ENCODE measurements around the gene TTN. TPM values are rescaled to one million over a fixed set of nuclear protein-coding genes. Genes with fewer than 3 reads are reported as not detected.
A peak's percentile ranks its signal among the peaks of the same experiment; 100 is the strongest.

TTN gene
- total RNA-seq, 1 experiment from 2014 or later, result under 0.01 TPM

DNA sequence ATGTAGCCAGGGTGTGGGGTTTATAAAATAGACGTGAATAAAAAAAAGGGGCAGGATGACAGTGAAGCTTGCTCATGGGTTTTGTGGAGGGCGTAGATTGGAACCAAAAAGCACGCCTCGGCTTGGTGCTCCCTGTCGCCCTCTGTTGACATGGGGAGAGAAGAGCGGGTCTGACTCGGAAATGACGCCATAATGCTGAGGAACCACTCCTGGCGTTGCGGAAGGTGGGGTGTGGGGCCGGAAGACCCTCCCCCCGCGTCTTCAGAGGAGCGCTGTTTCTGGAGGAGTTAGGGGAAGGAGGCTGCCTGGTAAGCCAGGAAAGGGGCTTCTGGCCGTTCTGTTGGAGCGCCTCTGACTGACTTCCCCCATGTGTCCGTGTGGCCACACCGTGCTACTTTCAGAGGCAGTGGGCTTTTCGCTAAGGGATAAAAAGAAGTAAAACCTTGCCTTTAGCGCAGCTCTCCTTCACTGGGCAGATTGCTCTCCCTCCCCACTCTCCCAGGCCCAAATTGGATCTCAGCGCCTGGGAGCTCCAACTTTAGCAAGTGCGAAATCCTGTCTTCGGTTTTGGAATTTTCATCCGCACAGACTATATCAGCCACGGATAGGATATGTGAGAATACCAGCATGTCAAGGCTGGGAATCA lies 284.1 kb downstream of the TTN start:
- Mint-ChIP-seq H3K36me3 (ENCODE audit: insufficient read depth, unreplicated experiment) (peaks cover 11% of the 10 kb centered on the region), H3K9me3 (ENCODE audit: unreplicated experiment) (no peaks in the 10 kb centered on the region), H3K4me3 (ENCODE audit: unreplicated experiment) (peak overlapping the region; percentile 90), H3K27me3 (ENCODE audit: insufficient read depth, unreplicated experiment) (no peaks in the 10 kb centered on the region), H3K4me1 (ENCODE audit: insufficient read depth, unreplicated experiment) (no peaks in the 10 kb centered on the region), H3K27ac (ENCODE audit: low read depth, unreplicated experiment) (peak overlapping the region; percentile 95)
- BruUV-seq (replicated peaks), result no TSS peak
- DNase-seq (ENCODE audit: unreplicated experiment), result peak; percentile 92
- TF ChIP-seq, protein P1, sequence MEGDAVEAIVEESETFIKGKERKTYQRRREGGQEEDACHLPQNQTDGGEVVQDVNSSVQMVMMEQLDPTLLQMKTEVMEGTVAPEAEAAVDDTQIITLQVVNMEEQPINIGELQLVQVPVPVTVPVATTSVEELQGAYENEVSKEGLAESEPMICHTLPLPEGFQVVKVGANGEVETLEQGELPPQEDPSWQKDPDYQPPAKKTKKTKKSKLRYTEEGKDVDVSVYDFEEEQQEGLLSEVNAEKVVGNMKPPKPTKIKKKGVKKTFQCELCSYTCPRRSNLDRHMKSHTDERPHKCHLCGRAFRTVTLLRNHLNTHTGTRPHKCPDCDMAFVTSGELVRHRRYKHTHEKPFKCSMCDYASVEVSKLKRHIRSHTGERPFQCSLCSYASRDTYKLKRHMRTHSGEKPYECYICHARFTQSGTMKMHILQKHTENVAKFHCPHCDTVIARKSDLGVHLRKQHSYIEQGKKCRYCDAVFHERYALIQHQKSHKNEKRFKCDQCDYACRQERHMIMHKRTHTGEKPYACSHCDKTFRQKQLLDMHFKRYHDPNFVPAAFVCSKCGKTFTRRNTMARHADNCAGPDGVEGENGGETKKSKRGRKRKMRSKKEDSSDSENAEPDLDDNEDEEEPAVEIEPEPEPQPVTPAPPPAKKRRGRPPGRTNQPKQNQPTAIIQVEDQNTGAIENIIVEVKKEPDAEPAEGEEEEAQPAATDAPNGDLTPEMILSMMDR (IDR thresholded peaks at IDR 0.05; ENCODE audit: unreplicated experiment), result peak; percentile 87
- POLR2A ChIA-PET, result interaction anchor here (0.6 to 2.7 kb wide), 17 partner anchors 10 to 1365 kb away, joined by 3 to 24 read pairs (median 3); partner anchors contain the start of genes PJVK, PLEKHA3, PRKRA and RBM45
- intact Hi-C loops (cut with micrococcal nuclease), result loop anchor here (1.0 to 5.0 kb wide), 3 partner anchors 43 to 411 kb away; partner anchors contain the start of genes PLEKHA3 and RBM45
- CTCF ChIA-PET, result interaction anchor here (0.6 to 2.4 kb wide), 15 partner anchors 8 to 644 kb away, joined by 3 to 17 read pairs (median 4); no protein-coding TSS in a partner anchor

DNA sequence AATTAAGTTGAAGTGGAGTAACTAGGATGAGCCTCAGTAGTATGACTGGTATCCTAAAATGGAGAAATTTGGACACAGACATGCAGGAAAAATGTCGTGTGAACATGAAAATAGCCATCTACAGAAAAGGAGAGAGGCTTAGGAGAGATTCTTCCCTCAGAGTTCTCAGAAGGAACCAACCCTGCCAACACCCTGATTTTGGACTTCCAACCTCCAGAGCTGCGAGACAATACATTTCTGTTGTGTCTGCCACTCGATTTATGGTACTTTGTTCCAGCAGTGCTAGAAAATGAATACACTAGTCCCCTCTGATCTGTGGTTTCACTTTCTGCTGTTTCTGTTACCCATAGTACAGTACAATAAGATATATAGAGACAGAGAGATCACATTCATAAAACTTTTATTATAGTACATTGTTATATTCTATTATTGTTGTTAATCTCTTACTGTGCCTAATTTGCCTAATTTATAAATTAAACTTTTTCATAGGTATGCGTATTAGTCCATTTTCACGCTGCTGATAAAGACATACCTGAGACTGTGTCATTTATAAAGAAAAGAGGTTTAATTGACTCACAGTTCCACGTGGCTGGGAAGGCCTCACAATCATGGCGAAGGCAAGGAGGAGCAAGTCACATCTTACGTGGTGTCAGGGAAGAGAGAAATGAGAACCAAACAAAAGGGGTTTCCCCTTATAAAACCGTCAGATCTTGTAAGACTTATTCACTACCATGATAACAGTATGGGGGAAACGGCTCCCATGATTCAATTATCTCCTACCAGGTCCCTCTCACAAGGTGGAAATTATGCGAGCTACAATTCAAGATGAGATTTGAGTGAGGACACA lies 285.7 kb downstream of the TTN start:
- Mint-ChIP-seq H3K4me1 (ENCODE audit: insufficient read depth, unreplicated experiment) (no peaks in the 10 kb centered on the region), H3K4me3 (ENCODE audit: unreplicated experiment) (no peak overlapping the region), H3K27ac (ENCODE audit: low read depth, unreplicated experiment) (no peak overlapping the region), H3K36me3 (ENCODE audit: insufficient read depth, unreplicated experiment) (peaks cover 20% of the 10 kb centered on the region), H3K27me3 (ENCODE audit: insufficient read depth, unreplicated experiment) (no peaks in the 10 kb centered on the region), H3K9me3 (ENCODE audit: unreplicated experiment) (no peaks in the 10 kb centered on the region)
- CTCF ChIA-PET, result interaction anchor here (0.6 to 2.4 kb wide), 6 partner anchors 8 to 1494 kb away, joined by 3 to 17 read pairs (median 3); no protein-coding TSS in a partner anchor
- intact Hi-C loops (cut with micrococcal nuclease), result loop anchor here (5.0 kb wide), 1 partner anchor 409 kb away; the partner anchor contains the start of gene RBM45
- POLR2A ChIA-PET, result no interaction called here
- TF ChIP-seq, protein P1 (IDR thresholded peaks at IDR 0.05; ENCODE audit: unreplicated experiment), result no peak
- no peak for DNase-seq (ENCODE audit: unreplicated experiment)
- no TSS peak for BruUV-seq (replicated peaks)

DNA sequence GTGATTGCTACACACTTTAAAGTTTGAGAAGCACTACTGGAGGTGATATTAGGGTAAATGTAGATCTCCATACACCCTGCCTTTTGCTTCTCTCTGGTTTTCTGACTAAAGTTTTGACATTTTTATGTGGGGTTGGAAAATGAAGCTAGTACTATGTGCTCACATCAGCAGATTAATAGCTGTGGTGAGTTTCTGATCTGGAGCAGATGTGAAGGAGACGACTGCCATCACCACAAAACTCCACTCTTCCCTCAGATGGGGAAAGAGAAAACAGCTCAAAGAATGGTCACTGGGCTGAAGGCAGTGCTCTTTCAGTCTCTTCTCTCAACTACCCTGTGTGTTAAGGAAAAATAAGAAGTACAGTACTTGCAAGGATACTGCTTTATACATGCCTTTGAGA lies 289.7 kb downstream of the TTN start:
- H3K27ac Mint-ChIP-seq (ENCODE audit: low read depth, unreplicated experiment), result no peak overlapping the region
- TF ChIP-seq, protein P1 (IDR thresholded peaks at IDR 0.05; ENCODE audit: unreplicated experiment), result no peak
- intact Hi-C loops (cut with micrococcal nuclease), result no loop called here
- POLR2A ChIA-PET, result interaction anchor here (0.7 to 1.1 kb wide), 2 partner anchors 9 to 11 kb away, joined by 4 read pairs; no protein-coding TSS in a partner anchor
- BruUV-seq (replicated peaks), result no TSS peak
- no peaks in the 10 kb centered on the region for H3K9me3 Mint-ChIP-seq (ENCODE audit: unreplicated experiment)
- H3K36me3 Mint-ChIP-seq (ENCODE audit: insufficient read depth, unreplicated experiment), result peaks cover 17% of the 10 kb centered on the region
- H3K4me1 Mint-ChIP-seq (ENCODE audit: insufficient read depth, unreplicated experiment), result no peaks in the 10 kb centered on the region
- no peak overlapping the region for H3K4me3 Mint-ChIP-seq (ENCODE audit: unreplicated experiment)
- no peak for DNase-seq (ENCODE audit: unreplicated experiment)
- no peaks in the 10 kb centered on the region for H3K27me3 Mint-ChIP-seq (ENCODE audit: insufficient read depth, unreplicated experiment)
- CTCF ChIA-PET, result interaction anchor here (0.6 to 1.2 kb wide), 3 partner anchors 9 to 285 kb away, joined by 3 to 5 read pairs (median 4); no protein-coding TSS in a partner anchor

DNA sequence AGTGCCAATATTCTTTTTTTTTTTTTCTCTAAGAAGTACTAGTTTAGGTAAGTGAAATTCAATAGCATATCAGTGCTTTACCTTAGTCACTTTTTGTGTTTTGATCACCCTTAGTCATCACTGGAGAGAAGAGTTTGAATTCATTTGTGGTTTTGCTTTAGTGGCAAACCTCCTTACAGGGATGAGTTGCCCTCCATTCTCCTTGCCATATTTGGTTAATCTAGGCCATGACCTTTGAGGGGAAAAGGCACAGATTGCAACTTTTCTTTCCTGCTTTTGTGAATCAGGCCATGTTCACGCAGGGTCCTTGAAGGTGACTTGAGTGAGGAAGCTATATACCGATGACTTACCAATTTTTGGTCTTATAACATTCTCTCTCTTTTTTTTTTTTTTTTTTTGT lies 292.6 kb downstream of the TTN start:
- no peak overlapping the region for H3K4me3 Mint-ChIP-seq (ENCODE audit: unreplicated experiment)
- CTCF ChIA-PET, result interaction anchor here (0.7 kb wide), 1 partner anchor 42 kb away, joined by 10 read pairs; no protein-coding TSS in a partner anchor
- H3K4me1 Mint-ChIP-seq (ENCODE audit: insufficient read depth, unreplicated experiment), result no peaks in the 10 kb centered on the region
- POLR2A ChIA-PET, result no interaction called here
- no peaks in the 10 kb centered on the region for H3K9me3 Mint-ChIP-seq (ENCODE audit: unreplicated experiment)
- no peaks in the 10 kb centered on the region for H3K27me3 Mint-ChIP-seq (ENCODE audit: insufficient read depth, unreplicated experiment)
- intact Hi-C loops (cut with micrococcal nuclease), result no loop called here
- BruUV-seq (replicated peaks), result no TSS peak
- TF ChIP-seq, protein P1 (IDR thresholded peaks at IDR 0.05; ENCODE audit: unreplicated experiment), result no peak
- DNase-seq (ENCODE audit: unreplicated experiment), result peak; percentile 66
- H3K36me3 Mint-ChIP-seq (ENCODE audit: insufficient read depth, unreplicated experiment), result peaks cover 22% of the 10 kb centered on the region
- no peak overlapping the region for H3K27ac Mint-ChIP-seq (ENCODE audit: low read depth, unreplicated experiment)

Data from MCF 10A (cell line).